Peyer's patch (tissue), 4 donors: ENCODE data around the gene DDX20. TPM values are rescaled to one million over a fixed set of nuclear protein-coding genes. Genes with fewer than 3 reads are reported as not detected.

ENCODE experiments used
- DNase-seq, 3 donors: peaks; one replicate each; pipeline ENCODE4 v3.0.0-alpha.2; 2017 to 2019
- H3K27ac ChIP-seq, 4 donors: fragments of 200-600 bp; sonication (generic); one replicate each; pipeline ENCODE4 v1.5.1; 2016 to 2019
- H3K27me3 ChIP-seq, 2 donors: fragments of 200-600 bp; sonication (generic); one replicate each; pipeline ENCODE4 v1.5.1; 2019
- H3K36me3 ChIP-seq, 3 donors: fragments of 200-600 bp; sonication (generic); one replicate each; pipeline ENCODE4 v1.5.1; 2016 to 2019
- H3K4me1 ChIP-seq, 4 donors: fragments of 200-600 bp; sonication (generic); one replicate each; pipeline ENCODE4 v1.5.1; 2016 to 2019
- H3K4me3 ChIP-seq, 4 donors: fragments of 200-600 bp; sonication (generic); 1 replicate in 3 of 4; 2 replicates in 1 of 4; pipeline ENCODE4 v1.5.1; 2016 to 2019; ENCODE audit warnings: mild to moderate bottlenecking in 1 of 4
- H3K9me3 ChIP-seq, 4 donors: fragments of 200-600 bp; sonication (generic); one replicate each; pipeline ENCODE4 v1.5.1; 2016 to 2019; ENCODE audit warnings: mild to moderate bottlenecking in 1 of 4
- POLR2A ChIP-seq, 2 donors: fragments of 450-650 bp; IDR thresholded peaks; one replicate each; pipeline ENCODE4 v1.5.1; 2017; ENCODE audit warnings: antibody characterized with exemption in 2 of 2, mild to moderate bottlenecking in 2 of 2, moderate library complexity in 2 of 2
- small RNA-seq, 2 donors: library from RNA; depleted of rRNA; stranded (forward); fragments of <200 nt; gene quantifications; one replicate each; pipeline ENCODE3, GENCODE V24; 2016
- total RNA-seq, 4 donors: library from RNA; depleted of rRNA; stranded (reverse); fragments of >200 nt; gene quantifications; one replicate each; pipeline ENCODE4 v1.1.0, GENCODE V29; 2016
- TF ChIP-seq, protein P1 (sequence below), 6 experiments: fragments of 450-650 bp in 4 of 6; fragments of 200-600 bp in 2 of 6; sonication (generic) in 1 of 6; IDR thresholded peaks; one replicate each; pipeline ENCODE4 v1.5.1; 2017 to 2019; ENCODE audit warnings: antibody characterized with exemption in 6 of 6, mild to moderate bottlenecking in 3 of 6, moderate library complexity in 1 of 6

DDX20 gene
- total RNA-seq, 4 donors from 2014 or later: 13.5 to 34.7 (median 22.5) TPM

DNA sequence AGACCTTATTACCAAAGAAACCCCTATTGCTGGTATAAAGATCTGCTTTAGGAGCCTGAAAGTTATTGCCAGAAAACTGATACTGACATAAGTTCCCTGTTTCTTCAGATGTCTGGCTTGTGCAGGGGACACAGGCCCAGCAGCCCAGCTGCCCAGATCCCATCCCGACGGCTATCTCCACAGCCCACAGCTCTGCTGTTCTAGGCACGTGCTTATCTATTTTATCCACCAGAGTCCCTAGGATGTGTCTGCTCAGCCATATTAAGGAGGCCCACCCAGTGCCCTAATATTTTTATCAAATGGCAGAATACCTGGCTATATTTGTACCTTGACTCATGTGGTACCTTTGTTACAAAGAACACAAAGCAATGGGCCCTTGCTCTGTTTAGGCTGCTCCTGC is 58.9 kb downstream of the DDX20 start:
- H3K27me3 ChIP-seq: no peaks in the 10 kb centered on the region
- TF ChIP-seq POLR2A (IDR thresholded peaks at IDR 0.05): no peak
- TF ChIP-seq, protein P1, sequence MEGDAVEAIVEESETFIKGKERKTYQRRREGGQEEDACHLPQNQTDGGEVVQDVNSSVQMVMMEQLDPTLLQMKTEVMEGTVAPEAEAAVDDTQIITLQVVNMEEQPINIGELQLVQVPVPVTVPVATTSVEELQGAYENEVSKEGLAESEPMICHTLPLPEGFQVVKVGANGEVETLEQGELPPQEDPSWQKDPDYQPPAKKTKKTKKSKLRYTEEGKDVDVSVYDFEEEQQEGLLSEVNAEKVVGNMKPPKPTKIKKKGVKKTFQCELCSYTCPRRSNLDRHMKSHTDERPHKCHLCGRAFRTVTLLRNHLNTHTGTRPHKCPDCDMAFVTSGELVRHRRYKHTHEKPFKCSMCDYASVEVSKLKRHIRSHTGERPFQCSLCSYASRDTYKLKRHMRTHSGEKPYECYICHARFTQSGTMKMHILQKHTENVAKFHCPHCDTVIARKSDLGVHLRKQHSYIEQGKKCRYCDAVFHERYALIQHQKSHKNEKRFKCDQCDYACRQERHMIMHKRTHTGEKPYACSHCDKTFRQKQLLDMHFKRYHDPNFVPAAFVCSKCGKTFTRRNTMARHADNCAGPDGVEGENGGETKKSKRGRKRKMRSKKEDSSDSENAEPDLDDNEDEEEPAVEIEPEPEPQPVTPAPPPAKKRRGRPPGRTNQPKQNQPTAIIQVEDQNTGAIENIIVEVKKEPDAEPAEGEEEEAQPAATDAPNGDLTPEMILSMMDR (IDR thresholded peaks at IDR 0.05): no peak
- no peak overlapping the region for H3K4me3 ChIP-seq
- no peaks in the 10 kb centered on the region for H3K9me3 ChIP-seq
- DNase-seq: no peak
- no peaks in the 10 kb centered on the region for H3K36me3 ChIP-seq
- no peak overlapping the region for H3K27ac ChIP-seq
- H3K4me1 ChIP-seq: peaks cover 0 to under 1% (median 0%) of the 10 kb centered on the region in 4 donors

Small RNA genes within 50 kb of the gene (small RNA-seq; reads per million reads assigned to genes)
- 0 reads per million in 2 donors for gene INKA2

Other genes with a start within 250 kb of the DDX20 start
- 10 to 100 TPM; 16.5 to 66.0 (median 46.2) TPM for gene RAP1A, start 136.1 kb upstream of the DDX20 start, total RNA-seq
- gene INKA2, start 16.5 kb upstream of the DDX20 start, total RNA-seq: 1 to 10 TPM in 2 of 4 donors, under 1 TPM in 1, not detected in 1; 0.88 to 2.3 (median 2.0) TPM
- 1 to 10 TPM in 1 of 4 donors, under 1 TPM in 3; 0.35 to 4.1 (median 0.90) TPM for gene KCND3, start 233.8 kb downstream of the DDX20 start, total RNA-seq